ENCODE measurements around the gene COL1A2.

The COL1A2 gene

DNA sequence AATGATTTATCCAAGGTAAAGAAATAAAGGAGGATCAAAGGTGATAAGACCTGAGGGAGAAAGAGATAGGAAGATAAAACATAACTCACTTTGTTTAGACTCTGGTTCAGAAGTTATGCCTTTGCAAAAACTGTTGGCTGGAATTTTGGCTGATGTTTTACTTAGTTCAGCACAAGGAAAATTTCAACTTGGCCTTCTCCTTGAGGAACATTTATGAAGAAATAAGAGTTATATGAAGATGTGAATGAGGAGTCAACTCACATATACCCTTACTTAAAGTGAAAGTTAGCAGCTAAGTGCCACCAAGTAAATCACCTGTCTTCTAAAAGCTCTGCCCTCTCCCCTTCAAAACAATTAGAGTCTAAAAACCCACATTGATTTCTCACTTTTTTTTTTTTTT is 39.7 kb upstream of the COL1A2 start:
- in situ Hi-C loops (cut with MboI; ENCODE audit: low pct_unique_long_range_greater_than_20kb, low sequenced_read_pairs, unreplicated experiment): no loop called here
- no peak for DNase-seq (ENCODE audit: low spot score)
- TF ChIP-seq, protein P1, sequence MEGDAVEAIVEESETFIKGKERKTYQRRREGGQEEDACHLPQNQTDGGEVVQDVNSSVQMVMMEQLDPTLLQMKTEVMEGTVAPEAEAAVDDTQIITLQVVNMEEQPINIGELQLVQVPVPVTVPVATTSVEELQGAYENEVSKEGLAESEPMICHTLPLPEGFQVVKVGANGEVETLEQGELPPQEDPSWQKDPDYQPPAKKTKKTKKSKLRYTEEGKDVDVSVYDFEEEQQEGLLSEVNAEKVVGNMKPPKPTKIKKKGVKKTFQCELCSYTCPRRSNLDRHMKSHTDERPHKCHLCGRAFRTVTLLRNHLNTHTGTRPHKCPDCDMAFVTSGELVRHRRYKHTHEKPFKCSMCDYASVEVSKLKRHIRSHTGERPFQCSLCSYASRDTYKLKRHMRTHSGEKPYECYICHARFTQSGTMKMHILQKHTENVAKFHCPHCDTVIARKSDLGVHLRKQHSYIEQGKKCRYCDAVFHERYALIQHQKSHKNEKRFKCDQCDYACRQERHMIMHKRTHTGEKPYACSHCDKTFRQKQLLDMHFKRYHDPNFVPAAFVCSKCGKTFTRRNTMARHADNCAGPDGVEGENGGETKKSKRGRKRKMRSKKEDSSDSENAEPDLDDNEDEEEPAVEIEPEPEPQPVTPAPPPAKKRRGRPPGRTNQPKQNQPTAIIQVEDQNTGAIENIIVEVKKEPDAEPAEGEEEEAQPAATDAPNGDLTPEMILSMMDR (IDR thresholded peaks at IDR 0.05; ENCODE audit: extremely low read depth, insufficient read depth, missing control alignments): no peak

DNA sequence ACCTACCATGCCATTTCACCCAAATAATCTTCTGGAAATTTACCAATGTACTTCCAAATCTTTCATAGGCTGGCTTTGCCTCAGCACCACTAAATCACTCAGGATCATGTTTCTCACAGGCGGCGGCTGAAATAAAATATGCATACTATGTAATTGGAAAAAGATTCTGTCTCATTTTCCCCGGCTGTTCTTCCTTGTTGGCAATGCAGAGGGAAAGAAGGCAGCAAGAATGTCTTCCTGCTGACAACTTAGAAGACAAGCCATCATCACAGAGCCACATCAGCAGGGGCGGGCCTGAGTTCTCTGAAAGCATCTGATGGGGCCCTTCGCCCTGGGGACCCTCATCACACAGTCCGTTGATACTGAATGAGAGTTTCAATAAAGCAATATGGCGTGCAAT is 39.2 kb upstream of the COL1A2 start:
- DNase-seq (ENCODE audit: low spot score): no peak
- in situ Hi-C loops (cut with MboI; ENCODE audit: low pct_unique_long_range_greater_than_20kb, low sequenced_read_pairs, unreplicated experiment): no loop called here
- TF ChIP-seq, protein P1 (IDR thresholded peaks at IDR 0.05; ENCODE audit: extremely low read depth, insufficient read depth, missing control alignments): no peak

DNA sequence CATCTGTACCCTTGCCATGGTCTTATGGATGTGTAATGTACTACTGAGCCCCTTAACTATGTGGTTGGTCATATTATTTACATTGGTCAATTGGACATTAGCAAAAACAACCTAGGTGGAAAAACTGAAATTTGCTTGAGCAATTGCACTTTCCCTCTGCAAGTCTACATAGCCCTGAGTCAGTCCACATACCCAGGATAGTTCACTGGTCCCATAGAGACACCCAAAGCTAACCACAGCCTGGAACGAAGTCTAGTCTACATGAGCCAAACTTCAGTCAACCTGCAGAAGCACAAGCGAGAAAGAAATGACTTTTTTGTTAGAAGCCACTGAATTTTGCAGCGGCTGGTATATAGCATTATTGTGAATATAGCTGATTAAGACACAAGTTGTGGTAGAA is 37.6 kb upstream of the COL1A2 start:
- TF ChIP-seq, protein P1 (IDR thresholded peaks at IDR 0.05; ENCODE audit: extremely low read depth, insufficient read depth, missing control alignments): no peak
- DNase-seq (ENCODE audit: low spot score): no peak
- in situ Hi-C loops (cut with MboI; ENCODE audit: low pct_unique_long_range_greater_than_20kb, low sequenced_read_pairs, unreplicated experiment): no loop called here

DNA sequence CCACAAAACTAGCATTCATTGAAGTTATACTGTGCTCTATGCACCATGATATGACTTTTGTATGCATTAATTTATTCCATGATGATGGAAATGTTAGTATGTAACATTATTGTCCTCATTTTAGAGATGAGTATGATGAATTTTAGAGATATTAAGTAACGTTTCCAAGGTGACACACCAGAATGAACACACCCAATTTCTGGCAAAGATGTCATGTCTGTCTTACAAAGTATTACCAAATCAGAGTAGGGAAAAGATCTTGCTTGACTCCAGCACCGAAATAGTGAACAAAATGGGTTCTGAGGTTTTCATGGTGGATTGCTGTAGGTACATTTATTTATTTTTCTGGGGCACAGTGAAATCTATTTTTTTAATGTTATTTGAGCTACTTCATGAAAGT is 33.8 kb upstream of the COL1A2 start:
- no peak for DNase-seq (ENCODE audit: low spot score)
- in situ Hi-C loops (cut with MboI; ENCODE audit: low pct_unique_long_range_greater_than_20kb, low sequenced_read_pairs, unreplicated experiment): no loop called here

DNA sequence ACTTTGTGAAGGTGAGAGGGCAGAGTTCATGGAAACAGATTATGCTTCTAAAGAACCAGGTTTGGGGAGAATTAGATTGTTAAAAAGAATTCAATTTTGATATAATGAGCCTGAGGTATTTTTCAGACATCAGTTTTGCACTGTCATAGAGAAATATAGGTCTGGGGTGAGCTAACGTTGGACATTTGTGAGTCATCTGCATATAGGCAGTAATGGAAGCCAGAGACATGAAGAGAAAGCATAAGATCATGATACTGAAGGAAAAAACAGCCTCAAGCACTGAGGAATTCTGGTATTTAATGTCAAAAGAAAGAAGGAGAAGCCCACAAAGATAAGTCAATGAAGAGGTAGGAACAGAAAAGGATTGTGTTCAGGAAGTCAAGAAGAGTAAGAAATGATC is 32.4 kb upstream of the COL1A2 start:
- DNase-seq (ENCODE audit: low spot score): no peak
- in situ Hi-C loops (cut with MboI; ENCODE audit: low pct_unique_long_range_greater_than_20kb, low sequenced_read_pairs, unreplicated experiment): no loop called here
- TF ChIP-seq, protein P1 (IDR thresholded peaks at IDR 0.05; ENCODE audit: extremely low read depth, insufficient read depth, missing control alignments): no peak

More for the DNA sequence above, 33.8 kb upstream of the COL1A2 start:
- TF ChIP-seq, protein P1 (IDR thresholded peaks at IDR 0.05; ENCODE audit: extremely low read depth, insufficient read depth, missing control alignments): no peak

DNA sequence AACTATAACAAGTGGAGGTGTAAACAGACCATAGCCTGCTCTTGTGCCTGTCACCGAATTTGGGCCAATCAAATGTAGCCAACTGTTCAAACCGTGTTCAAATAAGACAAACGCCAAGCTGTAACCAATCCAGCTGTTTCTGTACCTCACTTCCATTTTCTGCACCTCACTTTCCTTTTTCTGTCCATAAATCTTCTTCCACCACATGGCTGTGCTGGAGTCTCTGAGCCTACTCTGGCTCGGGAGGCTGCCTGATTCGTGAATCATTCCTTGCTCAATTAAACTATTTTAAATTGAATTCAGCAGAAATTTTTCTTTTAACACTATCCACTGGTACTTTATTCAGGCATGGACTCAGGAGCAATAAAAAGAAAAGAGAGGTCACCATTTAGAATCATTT is 29.9 kb upstream of the COL1A2 start:
- TF ChIP-seq, protein P1 (IDR thresholded peaks at IDR 0.05; ENCODE audit: extremely low read depth, insufficient read depth, missing control alignments): no peak
- in situ Hi-C loops (cut with MboI; ENCODE audit: low pct_unique_long_range_greater_than_20kb, low sequenced_read_pairs, unreplicated experiment): no loop called here
- DNase-seq (ENCODE audit: low spot score): no peak

DNA sequence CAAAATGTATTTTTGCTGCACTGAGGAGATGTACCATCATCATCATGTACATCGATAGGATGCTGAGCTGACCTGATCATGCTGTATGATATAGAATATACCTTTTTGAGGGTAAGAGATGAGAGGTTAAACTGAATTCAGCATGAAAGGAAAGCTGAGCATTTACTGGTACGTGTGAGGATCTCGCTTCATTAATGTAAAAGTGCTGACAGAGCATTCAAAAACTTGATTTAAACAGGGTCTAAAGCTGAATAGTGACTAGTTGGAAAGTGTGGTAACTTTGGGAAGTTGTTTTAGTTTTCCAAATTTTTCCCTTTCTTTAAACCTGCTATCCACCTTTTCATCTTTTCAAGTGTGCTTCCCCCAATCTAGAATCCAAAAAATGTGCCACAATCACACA is 28.5 kb upstream of the COL1A2 start:
- in situ Hi-C loops (cut with MboI; ENCODE audit: low pct_unique_long_range_greater_than_20kb, low sequenced_read_pairs, unreplicated experiment): no loop called here
- TF ChIP-seq, protein P1 (IDR thresholded peaks at IDR 0.05; ENCODE audit: extremely low read depth, insufficient read depth, missing control alignments): no peak

More for the DNA sequence above, 28.5 kb upstream of the COL1A2 start:
- no peak for DNase-seq (ENCODE audit: low spot score)

All from GM13977 (cell line).